HepG2 (cell line): Measurements from ENCODE around the gene DLL4. TPM values are rescaled to one million over a fixed set of nuclear protein-coding genes. Genes with fewer than 3 reads are reported as not detected.
A peak's percentile ranks its signal among the peaks of the same experiment; 100 is the strongest.

ENCODE experiments used
- ATF4 ChIP-seq, 2 experiments: fragments of 450-650 bp in 1 of 2; sonication (generic) in 1 of 2; formaldehyde crosslinking; IDR thresholded peaks; 2 replicates each; pipeline versions ENCODE4 v1.5.0 to v1.8.0; 2020 to 2022; ENCODE audit warnings: mild to moderate bottlenecking in 1 of 2, missing genetic modification reagents in 1 of 2
- FOXP4 ChIP-seq: sonication (generic); formaldehyde crosslinking; IDR thresholded peaks from 2 replicates; pipeline ENCODE4 v1.4.0; 2020; ENCODE audit warnings: missing genetic modification reagents
- JARID2 ChIP-seq: sonication (generic); formaldehyde crosslinking; IDR thresholded peaks from 2 replicates; pipeline ENCODE4 v1.8.1; 2023; ENCODE audit warnings: missing genetic modification reagents, inconsistent platforms; ENCODE audit not compliant: insufficient replicate concordance
- NFE2 ChIP-seq: sonication (generic); formaldehyde crosslinking; IDR thresholded peaks from 2 replicates; pipeline ENCODE4 v1.4.0; 2020; ENCODE audit warnings: missing genetic modification reagents
- PITX1 ChIP-seq: sonication (generic); formaldehyde crosslinking; IDR thresholded peaks from 2 replicates; pipeline ENCODE4 v1.5.1; 2020; ENCODE audit warnings: mild to moderate bottlenecking, missing genetic modification reagents
- SMAD1 ChIP-seq: sonication (generic); formaldehyde crosslinking; IDR thresholded peaks from 2 replicates; pipeline ENCODE4 v1.4.0; 2020; ENCODE audit warnings: missing genetic modification reagents, low read depth, mild to moderate bottlenecking, borderline replicate concordance
- USF2 ChIP-seq, 2 experiments: sonication (generic) in 1 of 2; formaldehyde crosslinking in 1 of 2; IDR thresholded peaks; 2 replicates each; pipeline versions ENCODE4 v1.5.1 to v1.6.1; 2011 to 2020; ENCODE audit warnings: borderline replicate concordance in 1 of 2, low read depth in 1 of 2, low read length in 1 of 2, mild to moderate bottlenecking in 1 of 2, missing genetic modification reagents in 1 of 2, moderate library complexity in 1 of 2
- ZMYM3 ChIP-seq: sonication (generic); formaldehyde crosslinking; IDR thresholded peaks from 2 replicates; pipeline ENCODE4 v1.5.1; 2020; ENCODE audit warnings: mild to moderate bottlenecking, missing genetic modification reagents
- ZNF292 ChIP-seq: sonication (generic); formaldehyde crosslinking; IDR thresholded peaks from 2 replicates; pipeline ENCODE4 v1.8.1; 2022; ENCODE audit warnings: mild to moderate bottlenecking, low read depth, missing genetic modification reagents, borderline replicate concordance
- polyA plus RNA-seq, 8 experiments: library from polyadenylated mRNA; depleted of rRNA in 3 of 8; stranded (reverse) in 7 of 8; unstranded in 1 of 8; fragments of >200 nt; fragmentation: Illumina TruSeq in 4 of 8; extraction: Trizol in 4 of 8; gene quantifications; 2 replicates each; pipeline versions ENCODE4 v1.2.1 to v1.2.3, GENCODE V29; 2011 to 2016; ENCODE audit warnings: low read depth in 4 of 8, missing spikeins in 1 of 8, mixed read lengths in 1 of 8; ENCODE audit not compliant: insufficient read depth in 1 of 8
- total RNA-seq, 5 experiments: library from RNA; depleted of rRNA; stranded (reverse); fragments of >200 nt; fragmentation: Illumina TruSeq; extraction: Trizol; gene quantifications; 2 replicates each; pipeline ENCODE4 v1.2.3, GENCODE V29; 2016; ENCODE audit warnings: low read depth in 1 of 5

Gene DLL4
- total and polyA plus RNA-seq, 2 of the 13 experiments (the other 11 are each of a cell fraction or from before 2014, with no cell fraction given) = 0.20 to 0.25 TPM

- TF ChIP-seq PITX1 (peak; percentile 35; the same call in 1 of the 2 replicates), FOXP4 (no peak), JARID2 (CRISPR knock-in tag) (no peak), SMAD1 (no peak), ZNF292 (peak; percentile 60; the same call in 1 of the 2 replicates), NFE2 (no peak), USF2 (IDR thresholded peaks at IDR 0.05; ENCODE audit: low read depth, low read length) (no peak), USF2 (CRISPR knock-in tag; IDR thresholded peaks at IDR 0.05; ENCODE audit: borderline replicate concordance) (no peak), ATF4 (CRISPR knock-in tag; IDR thresholded peaks at IDR 0.05) (no peak), ZMYM3 (peak; percentile 74)
These were observed 1.5 kb downstream of the DLL4 start (continued) for GRCh38 chr15:40930430-40931299.
